ENCODE results near the gene MAP4.

DNA sequence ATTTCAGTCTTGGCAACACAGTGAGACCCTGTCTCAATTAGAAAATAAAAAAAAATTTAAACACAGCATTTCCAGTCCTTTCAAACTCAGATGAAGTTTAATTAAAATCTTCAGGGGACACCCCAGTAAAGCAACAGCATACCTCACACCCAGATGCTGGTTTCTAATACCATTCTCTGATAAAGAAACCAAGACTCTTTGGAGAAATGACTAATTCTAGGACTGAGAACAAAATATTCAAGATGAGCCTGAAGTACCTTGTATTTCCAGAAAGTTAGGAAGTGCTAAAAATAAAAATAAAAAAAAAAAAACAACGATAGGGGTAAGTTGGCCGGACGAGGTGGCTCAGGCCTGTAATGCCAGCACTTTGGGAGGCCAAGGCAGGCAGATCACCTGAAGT lies 14.0 kb upstream of the MAP4 start:
- TF ChIP-seq GATA2 (IDR thresholded peaks at IDR 0.05; ENCODE audit: low read depth, low read length), result no peak
- no peak for TF ChIP-seq GATA3 (IDR thresholded peaks at IDR 0.05; ENCODE audit: low read depth, low read length)
